ENCODE data around the gene AGPS.
"Not testable (repeated sequence)": the region's sequence is repeated elsewhere in the genome, so short reads cannot be mapped to it uniquely, and the experiment has no call there.

AGPS gene

GRCh38 chr2:177424120-177424519, 31.5 kb downstream of the AGPS start:
- not testable (repeated sequence) for DNase-seq

GRCh38 chr2:177424620-177425019, 32.0 kb downstream of the AGPS start:
- not testable (repeated sequence) for DNase-seq

- no peak for DNase-seq
Observed at GRCh38 chr2:177427316-177427715, 34.7 kb downstream of the AGPS start.

GRCh38 chr2:177427936-177428335, 35.4 kb downstream of the AGPS start:
- not testable (repeated sequence) for DNase-seq

GRCh38 chr2:177429688-177430325, 37.2 kb downstream of the AGPS start:
- peak; percentile 96 for DNase-seq

GRCh38 chr2:177430411-177430810, 37.8 kb downstream of the AGPS start:
- DNase-seq, result peak; percentile 20

GRCh38 chr2:177431111-177431725, 38.6 kb downstream of the AGPS start:
- DNase-seq, result not testable (repeated sequence)

GRCh38 chr2:177432703-177433102, 40.1 kb downstream of the AGPS start:
- no peak for DNase-seq

- DNase-seq, result no peak
Observed at GRCh38 chr2:177433402-177433801, 40.8 kb downstream of the AGPS start.

GRCh38 chr2:177434475-177434874, 41.9 kb downstream of the AGPS start:
- DNase-seq, result no peak

GRCh38 chr2:177445200-177445599, 52.6 kb downstream of the AGPS start:
- no peak for DNase-seq

- no peak for DNase-seq
Observed at GRCh38 chr2:177448031-177448430, 55.5 kb downstream of the AGPS start.

- no peak for DNase-seq
Observed at GRCh38 chr2:177449159-177449558, 56.6 kb downstream of the AGPS start.

- no peak for DNase-seq
Observed at GRCh38 chr2:177455187-177455586, 62.6 kb downstream of the AGPS start.

- not testable (repeated sequence) for DNase-seq
Observed at GRCh38 chr2:177459756-177460155, 67.2 kb downstream of the AGPS start.

GRCh38 chr2:177460973-177461585, 68.5 kb downstream of the AGPS start:
- no peak for DNase-seq

- peak; percentile 42 for DNase-seq
Observed at GRCh38 chr2:177464549-177464948, 72.0 kb downstream of the AGPS start.

GRCh38 chr2:177465400-177466138, 73.0 kb downstream of the AGPS start:
- DNase-seq, result no peak

- no peak for DNase-seq
Observed at GRCh38 chr2:177466337-177467195, 74.0 kb downstream of the AGPS start.

GRCh38 chr2:177467646-177468045, 75.1 kb downstream of the AGPS start:
- DNase-seq, result peak; percentile 46

GRCh38 chr2:177471990-177472389, 79.4 kb downstream of the AGPS start:
- no peak for DNase-seq

GRCh38 chr2:177474301-177474700, 81.7 kb downstream of the AGPS start:
- no peak for DNase-seq

Data from fibroblast of skin of scalp (primary cell).